Astrocyte (in vitro differentiated cells and primary cell): Measurements from ENCODE around the gene MYNN.

Source experiments
- CTCF ChIP-seq: IDR thresholded peaks from 2 replicates; pipeline ENCODE4 v1.5.1; 2011; ENCODE audit warnings: low read depth, mild to moderate bottlenecking, inconsistent platforms, low read length, moderate library complexity; ENCODE audit not compliant: insufficient read depth
- EZH2 ChIP-seq: IDR thresholded peaks from 2 replicates; pipeline ENCODE4 v1.6.1; 2012; ENCODE audit warnings: mild to moderate bottlenecking, low read length, inconsistent platforms; ENCODE audit not compliant: insufficient read depth

- TF ChIP-seq CTCF (no peak), EZH2 (no peak)
These were observed 40.1 kb downstream of the MYNN start for GRCh38 chr3:169813278-169813677.
